Gastrocnemius medialis (tissue), 4 donors: ENCODE results near the gene STH. TPM values are rescaled to one million over a fixed set of nuclear protein-coding genes. Genes with fewer than 3 reads are reported as not detected.

ENCODE experiments used
- ATAC-seq, 2 donors: fragments of 150-250 bp; one replicate each; pipeline ENCODE4 v1.9.1; 2016
- DNase-seq, 2 donors: peaks; one replicate each; pipeline ENCODE4 v3.0.0-alpha.2; 2019
- H3K27ac ChIP-seq, 4 donors: fragments of 200-600 bp; sonication (generic); 1 replicate in 1 of 4; 2 replicates in 3 of 4; pipeline ENCODE4 v1.5.1; 2016 to 2018; ENCODE audit warnings: mild to moderate bottlenecking in 2 of 4, moderate library complexity in 1 of 4
- H3K27me3 ChIP-seq, 3 donors: fragments of 200-600 bp; sonication (generic) in 2 of 3; 1 replicate in 1 of 3; 2 replicates in 2 of 3; pipeline versions ENCODE4 v1.5.1 to v1.6.0; 2016 to 2019; ENCODE audit warnings: mild to moderate bottlenecking in 1 of 3, moderate library complexity in 1 of 3
- H3K36me3 ChIP-seq, 2 donors: fragments of 200-600 bp; sonication (generic) in 1 of 2; one replicate each; pipeline ENCODE4 v1.5.1; 2017 to 2018
- H3K4me1 ChIP-seq, 2 donors: fragments of 200-600 bp; sonication (generic) in 1 of 2; one replicate each; pipeline ENCODE4 v1.5.1; 2016 to 2017; ENCODE audit warnings: mild to moderate bottlenecking in 2 of 2
- H3K4me3 ChIP-seq, 4 donors: fragments of 200-600 bp; sonication (generic) in 3 of 4; 1 replicate in 1 of 4; 2 replicates in 3 of 4; pipeline ENCODE4 v1.5.1; 2016 to 2019; ENCODE audit warnings: mild to moderate bottlenecking in 2 of 4
- H3K9me3 ChIP-seq, 3 donors: fragments of 200-600 bp; sonication (generic) in 2 of 3; 1 replicate in 1 of 3; 2 replicates in 2 of 3; pipeline ENCODE4 v1.5.1; 2016 to 2019
- POLR2A ChIP-seq, 2 donors: fragments of 450-650 bp; IDR thresholded peaks; one replicate each; pipeline ENCODE4 v1.6.1; 2017; ENCODE audit warnings: antibody characterized with exemption in 2 of 2, mild to moderate bottlenecking in 2 of 2, moderate library complexity in 2 of 2
- in situ Hi-C, 4 donors: fragments of 200-750 bp; cut with MboI; loops; one replicate each; pipeline versions ENCODE4 v1.15.0 to v1.8.0; 2017; ENCODE audit warnings: low sequenced_read_pairs in 4 of 4
- intact Hi-C: fragments of 100-400 bp; cut with DNase I; formaldehyde crosslinking; loops from one replicate; pipeline ENCODE4 v1.15.1; 2023; ENCODE audit warnings: low total_unique reads
- total RNA-seq, 4 donors: library from RNA; depleted of rRNA; stranded (reverse); fragments of >200 nt; gene quantifications; one replicate each; pipeline versions ENCODE4 v1.1.0 to v1.2.3, GENCODE V29; 2016
- TF ChIP-seq, protein P1 (sequence below), 5 experiments: fragments of 450-650 bp in 3 of 5; fragments of 200-600 bp in 2 of 5; sonication (generic) in 2 of 5; IDR thresholded peaks in 4 of 5; conservative IDR thresholded peaks in 1 of 5; 1 replicate in 4 of 5; 2 replicates in 1 of 5; pipeline ENCODE4 v1.5.1; 2016 to 2019; ENCODE audit warnings: antibody characterized with exemption in 5 of 5, mild to moderate bottlenecking in 3 of 5, moderate library complexity in 3 of 5

The STH gene
- total RNA-seq, 4 donors from 2014 or later: not detected

DNA sequence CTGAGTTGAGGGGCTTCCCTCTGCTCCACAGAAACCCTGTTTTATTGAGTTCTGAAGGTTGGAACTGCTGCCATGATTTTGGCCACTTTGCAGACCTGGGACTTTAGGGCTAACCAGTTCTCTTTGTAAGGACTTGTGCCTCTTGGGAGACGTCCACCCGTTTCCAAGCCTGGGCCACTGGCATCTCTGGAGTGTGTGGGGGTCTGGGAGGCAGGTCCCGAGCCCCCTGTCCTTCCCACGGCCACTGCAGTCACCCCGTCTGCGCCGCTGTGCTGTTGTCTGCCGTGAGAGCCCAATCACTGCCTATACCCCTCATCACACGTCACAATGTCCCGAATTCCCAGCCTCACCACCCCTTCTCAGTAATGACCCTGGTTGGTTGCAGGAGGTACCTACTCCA is 26.0 kb downstream of the STH start:
- in situ Hi-C loops (no loop called here), intact Hi-C loops (no loop called here)
- Histone ChIP-seq H3K36me3 (peaks cover 0 to 49% of the 10 kb centered on the region in 2 donors), H3K4me1 (peaks cover 16 to 18% of the 10 kb centered on the region in 2 donors), H3K9me3 (no peaks in the 10 kb centered on the region), H3K27me3 (no peaks in the 10 kb centered on the region), H3K27ac (peak overlapping the region in 1 of 4 donors; percentile 74), H3K4me3 (no peak overlapping the region)
- no peak for TF ChIP-seq POLR2A (IDR thresholded peaks at IDR 0.05)
- TF ChIP-seq, protein P1, sequence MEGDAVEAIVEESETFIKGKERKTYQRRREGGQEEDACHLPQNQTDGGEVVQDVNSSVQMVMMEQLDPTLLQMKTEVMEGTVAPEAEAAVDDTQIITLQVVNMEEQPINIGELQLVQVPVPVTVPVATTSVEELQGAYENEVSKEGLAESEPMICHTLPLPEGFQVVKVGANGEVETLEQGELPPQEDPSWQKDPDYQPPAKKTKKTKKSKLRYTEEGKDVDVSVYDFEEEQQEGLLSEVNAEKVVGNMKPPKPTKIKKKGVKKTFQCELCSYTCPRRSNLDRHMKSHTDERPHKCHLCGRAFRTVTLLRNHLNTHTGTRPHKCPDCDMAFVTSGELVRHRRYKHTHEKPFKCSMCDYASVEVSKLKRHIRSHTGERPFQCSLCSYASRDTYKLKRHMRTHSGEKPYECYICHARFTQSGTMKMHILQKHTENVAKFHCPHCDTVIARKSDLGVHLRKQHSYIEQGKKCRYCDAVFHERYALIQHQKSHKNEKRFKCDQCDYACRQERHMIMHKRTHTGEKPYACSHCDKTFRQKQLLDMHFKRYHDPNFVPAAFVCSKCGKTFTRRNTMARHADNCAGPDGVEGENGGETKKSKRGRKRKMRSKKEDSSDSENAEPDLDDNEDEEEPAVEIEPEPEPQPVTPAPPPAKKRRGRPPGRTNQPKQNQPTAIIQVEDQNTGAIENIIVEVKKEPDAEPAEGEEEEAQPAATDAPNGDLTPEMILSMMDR (IDR thresholded peaks at IDR 0.05 in 4 of 5, conservative IDR thresholded peaks at IDR 0.05 in 1 of 5): no peak
- ATAC-seq (no peak), DNase-seq (no peak)

DNA sequence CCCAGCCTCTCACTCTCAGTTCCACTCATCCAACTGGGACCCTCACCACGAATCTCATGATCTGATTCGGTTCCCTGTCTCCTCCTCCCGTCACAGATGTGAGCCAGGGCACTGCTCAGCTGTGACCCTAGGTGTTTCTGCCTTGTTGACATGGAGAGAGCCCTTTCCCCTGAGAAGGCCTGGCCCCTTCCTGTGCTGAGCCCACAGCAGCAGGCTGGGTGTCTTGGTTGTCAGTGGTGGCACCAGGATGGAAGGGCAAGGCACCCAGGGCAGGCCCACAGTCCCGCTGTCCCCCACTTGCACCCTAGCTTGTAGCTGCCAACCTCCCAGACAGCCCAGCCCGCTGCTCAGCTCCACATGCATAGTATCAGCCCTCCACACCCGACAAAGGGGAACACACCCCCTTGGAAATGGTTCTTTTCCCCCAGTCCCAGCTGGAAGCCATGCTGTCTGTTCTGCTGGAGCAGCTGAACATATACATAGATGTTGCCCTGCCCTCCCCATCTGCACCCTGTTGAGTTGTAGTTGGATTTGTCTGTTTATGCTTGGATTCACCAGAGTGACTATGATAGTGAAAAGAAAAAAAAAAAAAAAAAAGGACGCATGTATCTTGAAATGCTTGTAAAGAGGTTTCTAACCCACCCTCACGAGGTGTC is 26.6 kb downstream of the STH start:
- H3K27ac ChIP-seq: peak overlapping the region in 2 of 4 donors; percentile 47 to 74
- H3K36me3 ChIP-seq: peaks cover 0 to 49% of the 10 kb centered on the region in 2 donors
- DNase-seq: no peak
- TF ChIP-seq, protein P1 (IDR thresholded peaks at IDR 0.05 in 4 of 5, conservative IDR thresholded peaks at IDR 0.05 in 1 of 5): no peak
- intact Hi-C loops: no loop called here
- in situ Hi-C loops: no loop called here
- ATAC-seq: no peak
- no peaks in the 10 kb centered on the region for H3K9me3 ChIP-seq
- H3K4me1 ChIP-seq: peaks cover 16 to 18% of the 10 kb centered on the region in 2 donors
- no peak overlapping the region for H3K4me3 ChIP-seq
- no peaks in the 10 kb centered on the region for H3K27me3 ChIP-seq

DNA sequence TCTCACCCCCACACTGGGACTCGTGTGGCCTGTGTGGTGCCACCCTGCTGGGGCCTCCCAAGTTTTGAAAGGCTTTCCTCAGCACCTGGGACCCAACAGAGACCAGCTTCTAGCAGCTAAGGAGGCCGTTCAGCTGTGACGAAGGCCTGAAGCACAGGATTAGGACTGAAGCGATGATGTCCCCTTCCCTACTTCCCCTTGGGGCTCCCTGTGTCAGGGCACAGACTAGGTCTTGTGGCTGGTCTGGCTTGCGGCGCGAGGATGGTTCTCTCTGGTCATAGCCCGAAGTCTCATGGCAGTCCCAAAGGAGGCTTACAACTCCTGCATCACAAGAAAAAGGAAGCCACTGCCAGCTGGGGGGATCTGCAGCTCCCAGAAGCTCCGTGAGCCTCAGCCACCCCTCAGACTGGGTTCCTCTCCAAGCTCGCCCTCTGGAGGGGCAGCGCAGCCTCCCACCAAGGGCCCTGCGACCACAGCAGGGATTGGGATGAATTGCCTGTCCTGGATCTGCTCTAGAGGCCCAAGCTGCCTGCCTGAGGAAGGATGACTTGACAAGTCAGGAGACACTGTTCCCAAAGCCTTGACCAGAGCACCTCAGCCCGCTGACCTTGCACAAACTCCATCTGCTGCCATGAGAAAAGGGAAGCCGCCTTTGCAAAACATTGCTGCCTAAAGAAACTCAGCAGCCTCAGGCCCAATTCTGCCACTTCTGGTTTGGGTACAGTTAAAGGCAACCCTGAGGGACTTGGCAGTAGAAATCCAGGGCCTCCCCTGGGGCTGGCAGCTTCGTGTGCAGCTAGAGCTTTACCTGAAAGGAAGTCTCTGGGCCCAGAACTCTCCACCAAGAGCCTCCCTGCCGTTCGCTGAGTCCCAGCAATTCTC is 27.4 kb downstream of the STH start:
- Histone ChIP-seq H3K4me1 (peaks cover 16 to 18% of the 10 kb centered on the region in 2 donors), H3K36me3 (peaks cover 0 to 51% of the 10 kb centered on the region in 2 donors), H3K27me3 (no peaks in the 10 kb centered on the region), H3K27ac (peak overlapping the region; percentile 58 to 74 (median 70)), H3K9me3 (no peaks in the 10 kb centered on the region), H3K4me3 (no peak overlapping the region)
- in situ Hi-C loops (no loop called here), intact Hi-C loops (no loop called here)
- peak in 1 of 2 donors; percentile 40 for DNase-seq
- TF ChIP-seq, protein P1 (IDR thresholded peaks at IDR 0.05 in 4 of 5, conservative IDR thresholded peaks at IDR 0.05 in 1 of 5): no peak
- no peak for TF ChIP-seq POLR2A (IDR thresholded peaks at IDR 0.05)
- ATAC-seq: no peak

DNA sequence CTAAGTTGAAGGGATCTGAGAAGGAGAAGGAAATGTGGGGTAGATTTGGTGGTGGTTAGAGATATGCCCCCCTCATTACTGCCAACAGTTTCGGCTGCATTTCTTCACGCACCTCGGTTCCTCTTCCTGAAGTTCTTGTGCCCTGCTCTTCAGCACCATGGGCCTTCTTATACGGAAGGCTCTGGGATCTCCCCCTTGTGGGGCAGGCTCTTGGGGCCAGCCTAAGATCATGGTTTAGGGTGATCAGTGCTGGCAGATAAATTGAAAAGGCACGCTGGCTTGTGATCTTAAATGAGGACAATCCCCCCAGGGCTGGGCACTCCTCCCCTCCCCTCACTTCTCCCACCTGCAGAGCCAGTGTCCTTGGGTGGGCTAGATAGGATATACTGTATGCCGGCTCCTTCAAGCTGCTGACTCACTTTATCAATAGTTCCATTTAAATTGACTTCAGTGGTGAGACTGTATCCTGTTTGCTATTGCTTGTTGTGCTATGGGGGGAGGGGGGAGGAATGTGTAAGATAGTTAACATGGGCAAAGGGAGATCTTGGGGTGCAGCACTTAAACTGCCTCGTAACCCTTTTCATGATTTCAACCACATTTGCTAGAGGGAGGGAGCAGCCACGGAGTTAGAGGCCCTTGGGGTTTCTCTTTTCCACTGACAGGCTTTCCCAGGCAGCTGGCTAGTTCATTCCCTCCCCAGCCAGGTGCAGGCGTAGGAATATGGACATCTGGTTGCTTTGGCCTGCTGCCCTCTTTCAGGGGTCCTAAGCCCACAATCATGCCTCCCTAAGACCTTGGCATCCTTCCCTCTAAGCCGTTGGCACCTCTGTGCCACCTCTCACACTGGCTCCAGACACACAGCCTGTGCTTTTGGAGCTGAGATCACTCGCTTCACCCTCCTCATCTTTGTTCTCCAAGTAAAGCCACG is 28.3 kb downstream of the STH start:
- no peaks in the 10 kb centered on the region for H3K9me3 ChIP-seq
- in situ Hi-C loops (no loop called here), intact Hi-C loops (no loop called here)
- H3K27me3 ChIP-seq: no peaks in the 10 kb centered on the region
- peaks cover 0 to 60% of the 10 kb centered on the region in 2 donors for H3K36me3 ChIP-seq
- no peak overlapping the region for H3K4me3 ChIP-seq
- no peak for DNase-seq
- TF ChIP-seq POLR2A (IDR thresholded peaks at IDR 0.05): no peak
- TF ChIP-seq, protein P1 (IDR thresholded peaks at IDR 0.05 in 4 of 5, conservative IDR thresholded peaks at IDR 0.05 in 1 of 5): no peak
- H3K4me1 ChIP-seq: peaks cover 16 to 18% of the 10 kb centered on the region in 2 donors
- ATAC-seq: peak; percentile 9
- peak overlapping the region; percentile 58 to 74 (median 70) for H3K27ac ChIP-seq
